ENCODE results near the gene KCNG2.

KCNG2 gene

DNA sequence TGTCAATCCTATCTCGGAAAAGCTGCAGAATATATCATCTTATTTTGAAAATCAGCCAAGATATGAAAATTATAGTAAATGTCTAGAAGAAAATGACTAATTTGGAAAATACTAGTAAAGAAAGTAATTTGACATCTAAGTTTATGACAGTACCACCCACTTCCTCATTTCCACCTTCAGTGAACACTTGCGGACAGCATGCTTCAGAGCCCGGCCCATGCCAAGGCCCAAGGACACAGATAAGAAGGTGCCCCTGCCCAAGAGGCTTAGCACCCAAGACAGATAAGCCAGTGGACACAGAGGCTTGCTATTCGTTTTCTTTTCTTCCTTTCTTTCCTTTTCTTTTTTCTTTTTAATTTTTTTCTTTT lies 4.8 kb upstream of the KCNG2 start:
- Histone ChIP-seq H3K79me1 (ENCODE audit: low read length) (no peaks in the 10 kb centered on the region), H3K4me3 (ENCODE audit: low read length) (no peak overlapping the region), H3K4me2 (ENCODE audit: low read length) (no peak overlapping the region), H3K27me3 (ENCODE audit: insufficient read depth, low read length, poor library complexity) (peaks cover 5% of the 10 kb centered on the region), H2AK5ac (ENCODE audit: low read length) (no peak overlapping the region), H3K4me1 (ENCODE audit: control insufficient read depth, low read depth, low read length) (no peaks in the 10 kb centered on the region), H4K5ac (ENCODE audit: low read length) (no peak overlapping the region), H2BK5ac (ENCODE audit: low read length) (no peak overlapping the region), H3K79me2 (ENCODE audit: control insufficient read depth, insufficient read depth, low read length) (no peaks in the 10 kb centered on the region), H3K18ac (ENCODE audit: low read length) (no peak overlapping the region), H3K9ac (ENCODE audit: low read length) (no peak overlapping the region), H3K27ac (ENCODE audit: low read depth, low read length) (no peak overlapping the region), H3K56ac (ENCODE audit: low read length) (no peak overlapping the region), H3K23ac (ENCODE audit: low read length) (no peak overlapping the region), H2BK15ac (replicated peaks; ENCODE audit: low read depth) (no peak overlapping the region), H3K4ac (ENCODE audit: low read depth, low read length) (no peak overlapping the region), H2BK120ac (ENCODE audit: low read depth, low read length) (no peak overlapping the region), H4K8ac (ENCODE audit: low read depth, low read length) (no peak overlapping the region), H3K36me3 (ENCODE audit: control insufficient read depth, insufficient read depth, low read length) (no peaks in the 10 kb centered on the region)
- no CpG with 5 or more reads among the region's 4 CpGs for WGBS (ENCODE audit: extremely low coverage, insufficient coverage, low lambda C conversion rate)
- DNase-seq: no peak

DNA sequence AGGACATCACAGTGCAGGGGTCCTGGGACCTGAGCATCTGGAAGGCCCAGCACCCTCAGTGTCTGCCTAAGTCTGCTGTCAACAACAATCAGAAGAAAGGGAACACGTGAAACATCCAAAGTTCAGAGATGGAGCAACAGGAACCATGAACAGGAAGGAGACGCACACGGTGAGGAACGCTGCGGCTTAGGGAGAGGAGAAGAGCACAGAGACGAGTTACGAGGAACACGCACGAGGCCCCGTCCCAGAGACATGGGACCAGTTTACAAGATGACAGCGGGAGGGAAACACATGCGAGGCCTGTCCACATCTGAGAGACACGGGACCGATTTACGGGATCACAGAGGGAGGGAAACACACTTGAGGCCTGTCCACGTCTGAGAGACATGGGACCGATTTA lies 2.9 kb upstream of the KCNG2 start:
- H3K18ac ChIP-seq (ENCODE audit: low read length): no peak overlapping the region
- H3K56ac ChIP-seq (ENCODE audit: low read length): no peak overlapping the region
- no peak overlapping the region for H3K4me2 ChIP-seq (ENCODE audit: low read length)
- no peak overlapping the region for H3K4me3 ChIP-seq (ENCODE audit: low read length)
- no peaks in the 10 kb centered on the region for H3K4me1 ChIP-seq (ENCODE audit: control insufficient read depth, low read depth, low read length)
- H4K5ac ChIP-seq (ENCODE audit: low read length): no peak overlapping the region
- H3K79me2 ChIP-seq (ENCODE audit: control insufficient read depth, insufficient read depth, low read length): no peaks in the 10 kb centered on the region
- no peaks in the 10 kb centered on the region for H3K36me3 ChIP-seq (ENCODE audit: control insufficient read depth, insufficient read depth, low read length)
- no peak overlapping the region for H2BK5ac ChIP-seq (ENCODE audit: low read length)
- H3K79me1 ChIP-seq (ENCODE audit: low read length): no peaks in the 10 kb centered on the region
- H4K8ac ChIP-seq (ENCODE audit: low read depth, low read length): no peak overlapping the region
- H3K4ac ChIP-seq (ENCODE audit: low read depth, low read length): no peak overlapping the region
- no peak overlapping the region for H3K9ac ChIP-seq (ENCODE audit: low read length)
- H3K23ac ChIP-seq (ENCODE audit: low read length): no peak overlapping the region
- no peak for DNase-seq
- H2BK15ac ChIP-seq (replicated peaks; ENCODE audit: low read depth): no peak overlapping the region
- H3K27me3 ChIP-seq (ENCODE audit: insufficient read depth, low read length, poor library complexity): peaks cover 17% of the 10 kb centered on the region
- no peak overlapping the region for H3K27ac ChIP-seq (ENCODE audit: low read depth, low read length)
- WGBS (ENCODE audit: extremely low coverage, insufficient coverage, low lambda C conversion rate): no CpG with 5 or more reads among the region's 17 CpGs
- no peak overlapping the region for H2AK5ac ChIP-seq (ENCODE audit: low read length)
- H2BK120ac ChIP-seq (ENCODE audit: low read depth, low read length): no peak overlapping the region

DNA sequence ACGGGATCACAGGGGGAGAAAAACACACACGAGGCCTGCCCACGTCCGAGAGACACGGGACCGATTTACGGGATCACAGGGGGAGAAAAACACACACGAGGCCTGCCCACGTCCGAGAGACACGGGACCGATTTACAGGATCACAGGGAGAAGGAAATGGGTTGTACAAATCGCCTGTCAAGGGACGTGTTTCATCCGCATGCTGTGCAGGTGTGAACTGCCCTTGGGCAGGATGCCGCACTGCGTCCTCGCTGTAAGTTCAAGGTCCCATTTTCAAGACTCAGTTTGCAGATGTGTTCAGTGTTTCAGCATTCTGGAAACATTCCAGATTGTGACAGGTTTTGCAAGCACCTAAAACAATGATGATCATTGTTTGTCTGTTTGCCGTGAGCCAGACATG lies 2.3 kb upstream of the KCNG2 start:
- DNase-seq: no peak
- no peak overlapping the region for H3K4ac ChIP-seq (ENCODE audit: low read depth, low read length)
- no peak overlapping the region for H2BK120ac ChIP-seq (ENCODE audit: low read depth, low read length)
- H3K9ac ChIP-seq (ENCODE audit: low read length): no peak overlapping the region
- no peak overlapping the region for H3K4me3 ChIP-seq (ENCODE audit: low read length)
- no peak overlapping the region for H2BK5ac ChIP-seq (ENCODE audit: low read length)
- H3K56ac ChIP-seq (ENCODE audit: low read length): no peak overlapping the region
- H3K4me2 ChIP-seq (ENCODE audit: low read length): no peak overlapping the region
- no peaks in the 10 kb centered on the region for H3K36me3 ChIP-seq (ENCODE audit: control insufficient read depth, insufficient read depth, low read length)
- no peak overlapping the region for H3K23ac ChIP-seq (ENCODE audit: low read length)
- no peak overlapping the region for H2AK5ac ChIP-seq (ENCODE audit: low read length)
- H4K8ac ChIP-seq (ENCODE audit: low read depth, low read length): no peak overlapping the region
- no peak overlapping the region for H3K27ac ChIP-seq (ENCODE audit: low read depth, low read length)
- no peaks in the 10 kb centered on the region for H3K79me2 ChIP-seq (ENCODE audit: control insufficient read depth, insufficient read depth, low read length)
- H3K18ac ChIP-seq (ENCODE audit: low read length): no peak overlapping the region
- peaks cover 18% of the 10 kb centered on the region for H3K27me3 ChIP-seq (ENCODE audit: insufficient read depth, low read length, poor library complexity)
- no peaks in the 10 kb centered on the region for H3K79me1 ChIP-seq (ENCODE audit: low read length)
- H2BK15ac ChIP-seq (replicated peaks; ENCODE audit: low read depth): no peak overlapping the region
- no peak overlapping the region for H4K5ac ChIP-seq (ENCODE audit: low read length)
- no peaks in the 10 kb centered on the region for H3K4me1 ChIP-seq (ENCODE audit: control insufficient read depth, low read depth, low read length)
- WGBS (ENCODE audit: extremely low coverage, insufficient coverage, low lambda C conversion rate): no CpG with 5 or more reads among the region's 19 CpGs

DNA sequence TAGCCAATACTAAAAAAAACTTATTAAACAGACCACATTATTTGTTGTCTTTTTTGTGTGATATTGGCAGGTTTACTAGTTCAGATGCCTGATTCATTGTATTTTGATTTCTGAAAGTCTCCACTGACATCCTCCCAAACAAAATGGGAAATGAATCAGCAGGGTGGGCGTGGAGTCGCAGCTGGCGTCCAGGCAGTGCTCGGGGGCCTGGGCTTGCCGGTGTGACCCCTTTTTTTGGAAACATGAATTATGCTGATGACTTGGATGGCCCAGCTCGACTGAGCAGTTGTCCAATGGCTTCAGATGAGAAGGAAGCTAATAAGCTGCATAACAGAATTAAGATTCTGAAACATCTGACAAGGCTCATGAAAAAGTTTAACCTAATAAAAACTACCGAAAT lies 1.7 kb upstream of the KCNG2 start:
- Histone ChIP-seq H3K56ac (ENCODE audit: low read length) (no peak overlapping the region), H3K18ac (ENCODE audit: low read length) (no peak overlapping the region), H2BK120ac (ENCODE audit: low read depth, low read length) (no peak overlapping the region), H3K79me1 (ENCODE audit: low read length) (no peaks in the 10 kb centered on the region), H3K4ac (ENCODE audit: low read depth, low read length) (no peak overlapping the region), H3K4me3 (ENCODE audit: low read length) (no peak overlapping the region), H3K36me3 (ENCODE audit: control insufficient read depth, insufficient read depth, low read length) (no peaks in the 10 kb centered on the region), H3K27me3 (ENCODE audit: insufficient read depth, low read length, poor library complexity) (peaks cover 18% of the 10 kb centered on the region), H3K27ac (ENCODE audit: low read depth, low read length) (no peak overlapping the region), H3K4me1 (ENCODE audit: control insufficient read depth, low read depth, low read length) (no peaks in the 10 kb centered on the region), H3K9ac (ENCODE audit: low read length) (no peak overlapping the region), H4K8ac (ENCODE audit: low read depth, low read length) (no peak overlapping the region), H2BK5ac (ENCODE audit: low read length) (no peak overlapping the region), H2AK5ac (ENCODE audit: low read length) (no peak overlapping the region), H3K4me2 (ENCODE audit: low read length) (no peak overlapping the region), H3K23ac (ENCODE audit: low read length) (no peak overlapping the region), H3K79me2 (ENCODE audit: control insufficient read depth, insufficient read depth, low read length) (no peaks in the 10 kb centered on the region), H2BK15ac (replicated peaks; ENCODE audit: low read depth) (no peak overlapping the region), H4K5ac (ENCODE audit: low read length) (no peak overlapping the region)
- WGBS (ENCODE audit: extremely low coverage, insufficient coverage, low lambda C conversion rate): no CpG with 5 or more reads among the region's 7 CpGs
- DNase-seq: no peak

- Histone ChIP-seq H2AK5ac (ENCODE audit: low read length) (no peak overlapping the region), H3K9ac (ENCODE audit: low read length) (no peak overlapping the region), H4K5ac (ENCODE audit: low read length) (no peak overlapping the region), H3K4me3 (ENCODE audit: low read length) (no peak overlapping the region), H3K27me3 (ENCODE audit: insufficient read depth, low read length, poor library complexity) (peaks cover 18% of the 10 kb centered on the region), H3K23ac (ENCODE audit: low read length) (no peak overlapping the region), H3K79me2 (ENCODE audit: control insufficient read depth, insufficient read depth, low read length) (no peaks in the 10 kb centered on the region), H3K79me1 (ENCODE audit: low read length) (no peaks in the 10 kb centered on the region), H3K36me3 (ENCODE audit: control insufficient read depth, insufficient read depth, low read length) (no peaks in the 10 kb centered on the region), H2BK15ac (replicated peaks; ENCODE audit: low read depth) (no peak overlapping the region), H2BK5ac (ENCODE audit: low read length) (no peak overlapping the region), H3K27ac (ENCODE audit: low read depth, low read length) (no peak overlapping the region), H3K18ac (ENCODE audit: low read length) (no peak overlapping the region), H3K56ac (ENCODE audit: low read length) (no peak overlapping the region), H3K4ac (ENCODE audit: low read depth, low read length) (no peak overlapping the region), H3K4me1 (ENCODE audit: control insufficient read depth, low read depth, low read length) (no peaks in the 10 kb centered on the region), H4K8ac (ENCODE audit: low read depth, low read length) (no peak overlapping the region), H2BK120ac (ENCODE audit: low read depth, low read length) (no peak overlapping the region), H3K4me2 (ENCODE audit: low read length) (no peak overlapping the region)
- DNase-seq: no peak
- no CpG with 5 or more reads among the region's 21 CpGs for whole genome bisulfite sequencing (ENCODE audit: extremely low coverage, insufficient coverage, low lambda C conversion rate)
Measured at GRCh38 chr18:79796531-79797405, 970 bp upstream of the KCNG2 start.

Data from mesendoderm (in vitro differentiated cells).